SK-N-SH (cell line): Measurements from ENCODE around the gene ZFP36L1.

ENCODE experiments used
- CTCF ChIP-seq: fragments of 200-600 bp; sonication (generic); IDR thresholded peaks from 2 replicates; pipeline ENCODE4 v1.6.1; 2017; ENCODE audit warnings: antibody characterized with exemption, mild to moderate bottlenecking, moderate library complexity
- ELF1 ChIP-seq: IDR thresholded peaks from 2 replicates; pipeline ENCODE4 v1.4.0; 2012
- EP300 ChIP-seq, 2 experiments: IDR thresholded peaks; 2 replicates each; pipeline versions ENCODE4 v1.4.0 to v1.6.1; 2012; ENCODE audit warnings: borderline replicate concordance in 1 of 2, low read depth in 1 of 2, low read length in 1 of 2
- FOSL2 ChIP-seq: IDR thresholded peaks from 2 replicates; pipeline ENCODE4 v1.4.0; 2012; ENCODE audit warnings: low read depth, mild to moderate bottlenecking, moderate library complexity, borderline replicate concordance
- IRF3 ChIP-seq: fragments of 150-350 bp; IDR thresholded peaks from 2 replicates; pipeline ENCODE4 v1.6.1; 2016; ENCODE audit warnings: mild to moderate bottlenecking, low read depth, low read length
- TF ChIP-seq, protein P1 (sequence below): IDR thresholded peaks from 2 replicates; pipeline ENCODE4 v1.6.1; 2012; ENCODE audit warnings: mild to moderate bottlenecking, low read depth, low read length, moderate library complexity

DNA sequence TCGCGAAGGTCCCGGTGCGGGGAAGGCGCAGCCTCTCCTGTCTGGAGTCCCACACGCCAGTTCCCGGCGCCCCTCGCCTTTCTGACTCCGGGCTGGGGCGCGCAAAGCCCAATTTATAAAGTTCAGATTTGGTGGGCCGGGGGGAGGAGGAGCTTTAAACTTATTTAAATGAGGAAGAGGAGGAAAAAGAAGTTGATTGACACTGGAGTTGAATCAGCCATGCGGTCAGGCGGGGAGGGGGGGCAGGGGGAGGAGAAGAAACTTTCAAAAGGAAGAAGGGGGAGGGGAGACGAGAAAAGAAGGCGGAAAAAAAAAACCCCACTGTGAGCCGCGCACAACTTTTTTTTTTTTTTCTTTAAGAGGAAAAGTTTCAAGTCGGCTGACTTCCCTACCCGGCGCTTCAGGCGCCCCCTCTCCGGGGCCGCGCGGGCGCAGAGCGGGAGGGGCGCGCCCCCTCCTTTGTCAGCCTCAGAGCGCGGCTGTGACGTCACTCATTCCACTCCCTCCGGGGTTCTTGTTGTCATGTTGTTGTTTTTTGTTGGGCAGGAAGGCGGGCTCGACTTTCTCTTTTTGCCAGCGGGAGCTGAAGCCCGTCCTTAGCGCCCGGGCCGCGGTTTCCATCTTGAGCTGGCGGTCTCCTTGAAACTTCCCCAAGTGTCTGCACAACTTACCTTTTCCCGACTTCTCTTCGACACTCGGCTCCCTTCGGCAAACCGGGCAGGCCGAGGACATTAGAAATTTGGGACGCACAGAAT is at the start of gene ZFP36L1:
- no peak for TF ChIP-seq IRF3
- TF ChIP-seq CTCF = no peak
- no peak for TF ChIP-seq EP300 (IDR thresholded peaks at IDR 0.05; ENCODE audit: borderline replicate concordance in 1 of 2, low read depth in 1 of 2, low read length in 1 of 2)
- no peak for TF ChIP-seq ELF1
- no peak for TF ChIP-seq FOSL2
- TF ChIP-seq, protein P1, sequence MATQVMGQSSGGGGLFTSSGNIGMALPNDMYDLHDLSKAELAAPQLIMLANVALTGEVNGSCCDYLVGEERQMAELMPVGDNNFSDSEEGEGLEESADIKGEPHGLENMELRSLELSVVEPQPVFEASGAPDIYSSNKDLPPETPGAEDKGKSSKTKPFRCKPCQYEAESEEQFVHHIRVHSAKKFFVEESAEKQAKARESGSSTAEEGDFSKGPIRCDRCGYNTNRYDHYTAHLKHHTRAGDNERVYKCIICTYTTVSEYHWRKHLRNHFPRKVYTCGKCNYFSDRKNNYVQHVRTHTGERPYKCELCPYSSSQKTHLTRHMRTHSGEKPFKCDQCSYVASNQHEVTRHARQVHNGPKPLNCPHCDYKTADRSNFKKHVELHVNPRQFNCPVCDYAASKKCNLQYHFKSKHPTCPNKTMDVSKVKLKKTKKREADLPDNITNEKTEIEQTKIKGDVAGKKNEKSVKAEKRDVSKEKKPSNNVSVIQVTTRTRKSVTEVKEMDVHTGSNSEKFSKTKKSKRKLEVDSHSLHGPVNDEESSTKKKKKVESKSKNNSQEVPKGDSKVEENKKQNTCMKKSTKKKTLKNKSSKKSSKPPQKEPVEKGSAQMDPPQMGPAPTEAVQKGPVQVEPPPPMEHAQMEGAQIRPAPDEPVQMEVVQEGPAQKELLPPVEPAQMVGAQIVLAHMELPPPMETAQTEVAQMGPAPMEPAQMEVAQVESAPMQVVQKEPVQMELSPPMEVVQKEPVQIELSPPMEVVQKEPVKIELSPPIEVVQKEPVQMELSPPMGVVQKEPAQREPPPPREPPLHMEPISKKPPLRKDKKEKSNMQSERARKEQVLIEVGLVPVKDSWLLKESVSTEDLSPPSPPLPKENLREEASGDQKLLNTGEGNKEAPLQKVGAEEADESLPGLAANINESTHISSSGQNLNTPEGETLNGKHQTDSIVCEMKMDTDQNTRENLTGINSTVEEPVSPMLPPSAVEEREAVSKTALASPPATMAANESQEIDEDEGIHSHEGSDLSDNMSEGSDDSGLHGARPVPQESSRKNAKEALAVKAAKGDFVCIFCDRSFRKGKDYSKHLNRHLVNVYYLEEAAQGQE = no peak
